ENCODE results near the gene LRRC4B. TPM values are rescaled to one million over a fixed set of nuclear protein-coding genes. Genes with fewer than 3 reads are reported as not detected.

LRRC4B gene
- total RNA-seq, 1 donor from 2014 or later: not detected

GRCh38 chr19:50549059-50549926 is 18.9 kb downstream of the LRRC4B start:
- DNase-seq (ENCODE audit: low read depth) (no peak), FAIRE-seq (no peak)
- peaks cover 3% of the 10 kb centered on the region for H3K27me3 ChIP-seq (ENCODE audit: insufficient read depth, low read length)
- Mint-ChIP-seq H3K27me3 (ENCODE audit: low read depth, unreplicated experiment) (no peaks in the 10 kb centered on the region), H3K27ac (ENCODE audit: unreplicated experiment) (no peak overlapping the region), H3K4me3 (ENCODE audit: unreplicated experiment) (no peak overlapping the region), H3K36me3 (ENCODE audit: low read depth, unreplicated experiment) (no peaks in the 10 kb centered on the region), H3K9me3 (ENCODE audit: unreplicated experiment) (peaks cover 29% of the 10 kb centered on the region), H3K4me1 (ENCODE audit: low read depth, unreplicated experiment) (no peaks in the 10 kb centered on the region)
- no peak overlapping the region for H3K9ac ChIP-seq (ENCODE audit: low read length)
- H3K4me3 ChIP-seq (ENCODE audit: insufficient read depth, low read depth, low read length): no peak overlapping the region
- H3K4me1 ChIP-seq (ENCODE audit: insufficient read depth, low read length): no peaks in the 10 kb centered on the region
- H3K79me2 ChIP-seq (ENCODE audit: insufficient read depth, low read length): no peaks in the 10 kb centered on the region
- no peak overlapping the region for H2AFZ ChIP-seq (ENCODE audit: low read depth, low read length)
- no peaks in the 10 kb centered on the region for H3K9me3 ChIP-seq (ENCODE audit: insufficient read depth, low read depth, low read length)
- no peak for TF ChIP-seq EZH2 (IDR thresholded peaks at IDR 0.05; ENCODE audit: insufficient read depth, low read length)
- TF ChIP-seq CTCF (IDR thresholded peaks at IDR 0.05; ENCODE audit: insufficient read depth, low read depth, low read length): no peak
- H4K20me1 ChIP-seq (ENCODE audit: insufficient read depth, low read length): no peaks in the 10 kb centered on the region
- no peak overlapping the region for H3K27ac ChIP-seq (ENCODE audit: low read depth, low read length)
- H3K36me3 ChIP-seq (ENCODE audit: insufficient read depth, low read length): no peaks in the 10 kb centered on the region
- H3K4me2 ChIP-seq (ENCODE audit: low read length): no peak overlapping the region

DNA sequence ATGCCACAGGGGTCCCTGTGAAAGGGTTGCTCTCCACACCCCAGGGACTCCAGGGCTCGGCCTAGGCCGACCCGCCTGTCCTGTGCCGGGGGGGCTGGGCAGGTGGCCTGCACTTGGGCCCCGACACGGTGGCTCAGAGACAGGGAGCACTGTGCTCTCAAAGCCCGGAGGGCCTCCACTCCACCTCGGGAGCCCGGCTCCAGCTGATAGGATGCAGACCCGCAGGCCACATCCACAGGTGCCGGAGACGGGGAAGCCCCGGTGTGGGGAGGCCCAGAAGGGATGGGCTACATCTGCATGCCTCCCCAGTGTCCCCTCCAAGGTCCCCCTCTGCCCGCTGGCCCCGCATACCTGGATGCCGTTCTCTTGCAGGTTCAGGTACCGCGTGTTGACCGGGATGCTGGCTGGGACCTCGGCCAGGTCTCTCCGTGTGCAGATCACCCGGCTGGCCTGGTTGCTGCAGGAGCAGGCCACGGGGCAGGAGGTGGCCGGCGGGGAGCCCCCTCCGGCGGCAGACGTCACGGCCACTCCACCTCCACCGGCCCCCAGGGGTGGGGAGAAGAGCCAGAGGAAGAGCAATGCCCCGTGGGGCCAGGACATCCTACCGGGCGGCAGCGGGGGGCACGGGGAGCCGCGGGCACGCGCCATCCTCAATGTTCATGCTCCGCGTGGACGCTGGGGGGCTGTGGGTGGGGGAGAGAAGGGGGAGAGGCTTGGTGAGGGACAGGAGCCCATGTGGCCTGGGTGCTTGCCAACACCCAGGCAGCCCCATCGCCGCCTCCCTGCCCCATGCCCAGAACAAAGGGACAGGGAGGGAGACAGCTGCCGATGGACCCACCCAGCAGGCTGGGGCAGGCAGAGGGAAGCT is 19.8 kb downstream of the LRRC4B start:
- Mint-ChIP-seq H3K9me3 (ENCODE audit: unreplicated experiment) (peaks cover 26% of the 10 kb centered on the region), H3K27ac (ENCODE audit: unreplicated experiment) (no peak overlapping the region), H3K4me3 (ENCODE audit: unreplicated experiment) (no peak overlapping the region), H3K36me3 (ENCODE audit: low read depth, unreplicated experiment) (no peaks in the 10 kb centered on the region), H3K27me3 (ENCODE audit: low read depth, unreplicated experiment) (no peaks in the 10 kb centered on the region), H3K4me1 (ENCODE audit: low read depth, unreplicated experiment) (no peaks in the 10 kb centered on the region)
- Histone ChIP-seq H4K20me1 (ENCODE audit: insufficient read depth, low read length) (no peaks in the 10 kb centered on the region), H3K4me1 (ENCODE audit: insufficient read depth, low read length) (no peaks in the 10 kb centered on the region), H3K36me3 (ENCODE audit: insufficient read depth, low read length) (no peaks in the 10 kb centered on the region), H3K9ac (ENCODE audit: low read length) (no peak overlapping the region), H3K4me3 (ENCODE audit: insufficient read depth, low read depth, low read length) (no peak overlapping the region), H3K27me3 (ENCODE audit: insufficient read depth, low read length) (peaks cover 3% of the 10 kb centered on the region), H2AFZ (ENCODE audit: low read depth, low read length) (no peak overlapping the region), H3K9me3 (ENCODE audit: insufficient read depth, low read depth, low read length) (no peaks in the 10 kb centered on the region), H3K79me2 (ENCODE audit: insufficient read depth, low read length) (no peaks in the 10 kb centered on the region), H3K27ac (ENCODE audit: low read depth, low read length) (no peak overlapping the region), H3K4me2 (ENCODE audit: low read length) (no peak overlapping the region)
- FAIRE-seq: no peak
- TF ChIP-seq CTCF (IDR thresholded peaks at IDR 0.05; ENCODE audit: insufficient read depth, low read depth, low read length) (no peak), EZH2 (IDR thresholded peaks at IDR 0.05; ENCODE audit: insufficient read depth, low read length) (no peak)
- DNase-seq (ENCODE audit: low read depth): no peak

All from astrocyte (in vitro differentiated cells and primary cell).